ENCODE results near the gene FNDC1.

FNDC1 gene

GRCh38 chr6:159303159-159303558 is 134.0 kb downstream of the FNDC1 start:
- TF ChIP-seq CTCF (IDR thresholded peaks at IDR 0.05; ENCODE audit: insufficient read depth, low read length, poor library complexity, severe bottlenecking) = no peak
- H3K4me3 ChIP-seq (replicated peaks; ENCODE audit: low read depth, low read length) = no peak overlapping the region
- H3K36me3 ChIP-seq (ENCODE audit: control insufficient read depth, insufficient read depth, low read length) = no peaks in the 10 kb centered on the region
- H3K27me3 ChIP-seq (replicated peaks; ENCODE audit: control insufficient read depth, insufficient read depth, low read length) = no peaks in the 10 kb centered on the region
- DNase-seq (ENCODE audit: extremely low read depth, insufficient read length) = no peak

DNA sequence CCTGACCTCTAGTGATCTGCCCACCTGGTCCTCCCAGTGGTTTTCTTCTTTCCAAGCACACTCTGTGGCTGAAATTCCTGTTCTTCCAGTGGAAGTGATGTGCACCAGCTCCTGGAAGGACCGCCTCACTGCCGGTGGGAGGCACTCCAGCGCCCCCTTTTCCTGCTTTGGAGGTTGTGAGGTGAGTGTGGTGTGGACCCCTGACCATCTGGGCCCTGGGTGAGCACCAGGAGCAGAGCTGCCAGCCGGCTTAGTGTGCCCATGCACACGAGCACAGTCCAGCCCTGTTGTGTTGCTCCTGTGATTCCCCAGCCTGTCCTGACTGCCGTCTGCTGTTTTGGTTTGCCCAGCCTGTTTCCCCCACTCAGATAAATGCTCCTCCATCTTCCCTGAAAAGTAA is 134.6 kb downstream of the FNDC1 start:
- Histone ChIP-seq H3K4me3 (replicated peaks; ENCODE audit: low read depth, low read length) (no peak overlapping the region), H3K27me3 (replicated peaks; ENCODE audit: control insufficient read depth, insufficient read depth, low read length) (no peaks in the 10 kb centered on the region), H3K36me3 (ENCODE audit: control insufficient read depth, insufficient read depth, low read length) (no peaks in the 10 kb centered on the region)
- no peak for DNase-seq (ENCODE audit: extremely low read depth, insufficient read length)
- no peak for TF ChIP-seq CTCF (IDR thresholded peaks at IDR 0.05; ENCODE audit: insufficient read depth, low read length, poor library complexity, severe bottlenecking)

GRCh38 chr6:159304641-159305040 is 135.4 kb downstream of the FNDC1 start:
- H3K4me3 ChIP-seq (replicated peaks; ENCODE audit: low read depth, low read length) = no peak overlapping the region
- no peaks in the 10 kb centered on the region for H3K27me3 ChIP-seq (replicated peaks; ENCODE audit: control insufficient read depth, insufficient read depth, low read length)
- no peaks in the 10 kb centered on the region for H3K36me3 ChIP-seq (ENCODE audit: control insufficient read depth, insufficient read depth, low read length)
- no peak for TF ChIP-seq CTCF (IDR thresholded peaks at IDR 0.05; ENCODE audit: insufficient read depth, low read length, poor library complexity, severe bottlenecking)
- DNase-seq (ENCODE audit: extremely low read depth, insufficient read length) = no peak

GRCh38 chr6:159305159-159305558 is 136.0 kb downstream of the FNDC1 start:
- H3K36me3 ChIP-seq (ENCODE audit: control insufficient read depth, insufficient read depth, low read length) = no peaks in the 10 kb centered on the region
- no peak overlapping the region for H3K4me3 ChIP-seq (replicated peaks; ENCODE audit: low read depth, low read length)
- TF ChIP-seq CTCF (IDR thresholded peaks at IDR 0.05; ENCODE audit: insufficient read depth, low read length, poor library complexity, severe bottlenecking) = no peak
- no peak for DNase-seq (ENCODE audit: extremely low read depth, insufficient read length)
- no peaks in the 10 kb centered on the region for H3K27me3 ChIP-seq (replicated peaks; ENCODE audit: control insufficient read depth, insufficient read depth, low read length)

DNA sequence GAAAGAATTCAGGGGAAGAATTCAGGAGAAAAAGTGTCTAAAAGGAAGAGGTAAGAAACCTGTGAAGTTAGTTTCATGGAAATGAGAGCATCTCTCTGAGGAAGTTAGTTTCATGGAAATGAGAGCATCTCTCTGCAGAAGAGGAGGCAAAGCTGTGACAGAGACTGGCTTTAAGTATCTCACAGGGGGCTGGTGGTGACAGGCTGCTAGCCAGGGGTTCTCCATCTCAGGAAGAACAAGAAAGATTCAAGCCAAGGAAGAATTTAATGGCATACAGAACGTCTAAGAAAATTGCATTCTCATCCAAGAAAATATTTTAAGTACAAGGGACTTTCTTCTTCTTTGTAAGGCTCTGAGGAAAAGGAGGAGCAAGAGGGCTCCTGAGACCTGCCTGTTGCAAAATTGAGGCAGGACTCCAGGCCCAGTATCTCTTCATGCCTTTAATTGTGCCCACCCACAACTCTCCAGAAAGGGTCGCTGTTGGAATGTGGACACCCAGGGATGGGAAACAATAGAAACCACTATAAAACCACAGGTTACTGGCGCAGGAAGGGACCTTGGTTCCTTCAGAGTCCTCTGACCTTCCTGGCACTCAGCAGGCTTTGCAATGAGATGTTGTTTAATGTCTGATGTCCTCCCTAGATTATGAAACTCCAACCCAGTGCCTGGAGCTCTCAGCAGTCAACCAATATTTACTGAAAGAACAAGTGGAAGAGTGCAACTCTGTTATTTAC is 136.8 kb downstream of the FNDC1 start:
- H3K36me3 ChIP-seq (ENCODE audit: control insufficient read depth, insufficient read depth, low read length) = no peaks in the 10 kb centered on the region
- no peak overlapping the region for H3K4me3 ChIP-seq (replicated peaks; ENCODE audit: low read depth, low read length)
- H3K27me3 ChIP-seq (replicated peaks; ENCODE audit: control insufficient read depth, insufficient read depth, low read length) = no peaks in the 10 kb centered on the region
- TF ChIP-seq CTCF (IDR thresholded peaks at IDR 0.05; ENCODE audit: insufficient read depth, low read length, poor library complexity, severe bottlenecking) = no peak
- no peak for DNase-seq (ENCODE audit: extremely low read depth, insufficient read length)
